Esophagus (tissue), 2 donors: ENCODE measurements around the gene OR11H7. TPM values are rescaled to one million over a fixed set of nuclear protein-coding genes. Genes with fewer than 3 reads are reported as not detected.
"Not testable (repeated sequence)": the region's sequence is repeated elsewhere in the genome, so short reads cannot be mapped to it uniquely, and the experiment has no call there.

Experiments used
- H3K27ac ChIP-seq, 2 donors: one replicate each; pipeline ENCODE4 v1.5.1; 2013; ENCODE audit warnings: low read depth in 2 of 2, mild to moderate bottlenecking in 2 of 2, inconsistent platforms in 1 of 2, low read length in 1 of 2, moderate library complexity in 1 of 2
- H3K27me3 ChIP-seq, 2 donors: one replicate each; pipeline ENCODE4 v1.6.1; 2013; ENCODE audit warnings: low read length in 2 of 2, control low read depth in 1 of 2, mild to moderate bottlenecking in 1 of 2; ENCODE audit not compliant: insufficient read depth in 2 of 2, control insufficient read depth in 1 of 2
- H3K36me3 ChIP-seq, 2 donors: one replicate each; pipeline ENCODE4 v1.6.1; 2013; ENCODE audit warnings: low read length in 1 of 2; ENCODE audit not compliant: control insufficient read depth in 2 of 2, insufficient read depth in 2 of 2
- H3K4me1 ChIP-seq, 2 donors: one replicate each; pipeline ENCODE4 v1.6.1; 2013; ENCODE audit warnings: low read length in 1 of 2; ENCODE audit not compliant: control insufficient read depth in 2 of 2, insufficient read depth in 2 of 2
- H3K4me3 ChIP-seq, 2 donors: one replicate each; pipeline ENCODE4 v1.5.1; 2013; ENCODE audit warnings: low read length in 2 of 2, mild to moderate bottlenecking in 2 of 2, low read depth in 1 of 2, moderate library complexity in 1 of 2
- H3K9me3 ChIP-seq, 2 donors: one replicate each; pipeline ENCODE4 v1.6.1; 2013; ENCODE audit warnings: mild to moderate bottlenecking in 2 of 2, low read depth in 1 of 2, low read length in 1 of 2, moderate library complexity in 1 of 2; ENCODE audit not compliant: control insufficient read depth in 2 of 2, insufficient read depth in 1 of 2
- WGBS, 2 donors: extraction: QIAGEN DNeasy Blood & Tissue Kit; methylation state at CpG; one replicate each; pipeline ENCODE4 v1.1.7; 2013; 5-methylcytosine and 5-hydroxymethylcytosine counted together
- polyA plus RNA-seq, 2 donors: library from polyadenylated mRNA; stranded (reverse); fragments of 200-250 nt; gene quantifications; one replicate each; pipeline ENCODE4 v1.2.3, GENCODE V29; 2013
- donor health status: healthy with polysubstance abuse.
- donor health status: Bipolar disorder and iron deficiency.

OR11H7 gene
- polyA plus RNA-seq, 2 donors = not detected

- no peaks in the 10 kb centered on the region for H3K4me1 ChIP-seq
- H3K9me3 ChIP-seq = no peaks in the 10 kb centered on the region
- no peak overlapping the region for H3K4me3 ChIP-seq
- H3K27me3 ChIP-seq = no peaks in the 10 kb centered on the region
- H3K36me3 ChIP-seq = no peaks in the 10 kb centered on the region
- no peak overlapping the region for H3K27ac ChIP-seq
- 30 to 46% methylated on average over 3 of the region's 3 CpGs for WGBS, 2 donors
Observed at GRCh38 chr14:20262642-20263128, 33.9 kb downstream of the OR11H7 start.

GRCh38 chr14:20264361-20264760, 35.6 kb downstream of the OR11H7 start:
- H3K36me3 ChIP-seq, H3K27me3 ChIP-seq, H3K9me3 ChIP-seq, H3K4me3 ChIP-seq, H3K4me1 ChIP-seq, H3K27ac ChIP-seq: not testable (repeated sequence)
- 82 to 84% methylated on average over 5 of the region's 5 CpGs for WGBS, 2 donors

- 98% methylated on average over 2 of the region's 2 CpGs for WGBS, 2 donors
- no peaks in the 10 kb centered on the region for H3K27me3 ChIP-seq
- H3K4me3 ChIP-seq = no peak overlapping the region
- no peaks in the 10 kb centered on the region for H3K4me1 ChIP-seq
- H3K36me3 ChIP-seq = no peaks in the 10 kb centered on the region
- no peaks in the 10 kb centered on the region for H3K9me3 ChIP-seq
- H3K27ac ChIP-seq = no peak overlapping the region
Observed at GRCh38 chr14:20274062-20274461, 45.3 kb downstream of the OR11H7 start.

GRCh38 chr14:20277409-20277808, 48.6 kb downstream of the OR11H7 start:
- Histone ChIP-seq H3K36me3 (no peaks in the 10 kb centered on the region), H3K27me3 (no peaks in the 10 kb centered on the region), H3K4me1 (no peaks in the 10 kb centered on the region), H3K9me3 (no peaks in the 10 kb centered on the region), H3K4me3 (no peak overlapping the region), H3K27ac (no peak overlapping the region)
- WGBS, 2 donors = 94 to 98% methylated on average over 2 of the region's 2 CpGs

- Histone ChIP-seq H3K27me3 (no peaks in the 10 kb centered on the region), H3K9me3 (no peaks in the 10 kb centered on the region), H3K27ac (no peak overlapping the region), H3K4me3 (no peak overlapping the region), H3K4me1 (no peaks in the 10 kb centered on the region), H3K36me3 (no peaks in the 10 kb centered on the region)
- 61 to 71% methylated on average over 1 of the region's 1 CpG for WGBS, 2 donors
Observed at GRCh38 chr14:20278414-20278813, 49.6 kb downstream of the OR11H7 start.

GRCh38 chr14:20280265-20280664, 51.5 kb downstream of the OR11H7 start:
- not testable (repeated sequence) for H3K4me1 ChIP-seq, H3K27me3 ChIP-seq, H3K4me3 ChIP-seq, H3K36me3 ChIP-seq, H3K27ac ChIP-seq, H3K9me3 ChIP-seq
- WGBS, 2 donors = 88 to 94% methylated on average over 7 of the region's 7 CpGs

Other genes with a start within 250 kb of the OR11H7 start
- gene OR4Q2, start 226.8 kb upstream of the OR11H7 start, polyA plus RNA-seq = not detected
- gene OR4K14, start 209.7 kb upstream of the OR11H7 start, polyA plus RNA-seq = not detected
- not detected for gene OR4K13, start 192.9 kb upstream of the OR11H7 start, polyA plus RNA-seq
- not detected for gene OR4L1, start 168.9 kb upstream of the OR11H7 start, polyA plus RNA-seq
- gene OR4K17, start 118.2 kb upstream of the OR11H7 start, polyA plus RNA-seq = not detected
- not detected for gene OR4N5, start 90.2 kb upstream of the OR11H7 start, polyA plus RNA-seq
- not detected for gene OR11G2, start 38.1 kb upstream of the OR11H7 start, polyA plus RNA-seq
- gene OR11H6, start 5.3 kb upstream of the OR11H7 start, polyA plus RNA-seq = not detected
- not detected for gene OR11H4, start 10.3 kb downstream of the OR11H7 start, polyA plus RNA-seq
- gene TTC5, start 77.0 kb downstream of the OR11H7 start, polyA plus RNA-seq = 1 to 10 TPM; 2.9 to 4.2 TPM
- 10 to 100 TPM; 28.5 to 31.6 TPM for gene CCNB1IP1, start 104.3 kb downstream of the OR11H7 start, polyA plus RNA-seq
- 10 to 100 TPM; 11.5 to 13.3 TPM for gene PARP2, start 114.7 kb downstream of the OR11H7 start, polyA plus RNA-seq
- 10 to 100 TPM in 1 of 2 donors, 1 to 10 TPM in 1; 7.9 to 14.6 TPM for gene TEP1, start 184.5 kb downstream of the OR11H7 start, polyA plus RNA-seq
- under 1 TPM; 0.06 to 0.07 TPM for gene KLHL33, start 207.2 kb downstream of the OR11H7 start, polyA plus RNA-seq
- gene OSGEP, start 225.8 kb downstream of the OR11H7 start, polyA plus RNA-seq = 10 to 100 TPM; 22.8 to 34.7 TPM
- 100 to 1,000 TPM in 1 of 2 donors, 10 to 100 TPM in 1; 70.6 to 115 TPM for gene APEX1, start 226.2 kb downstream of the OR11H7 start, polyA plus RNA-seq
- 10 to 100 TPM; 21.5 to 24.4 TPM for gene PIP4P1, start 232.5 kb downstream of the OR11H7 start, polyA plus RNA-seq
- 100 to 1,000 TPM in 1 of 2 donors, 10 to 100 TPM in 1; 40.6 to 121 TPM for gene PNP, start 240.4 kb downstream of the OR11H7 start, polyA plus RNA-seq